Measurements from ENCODE around the gene PNMA1. TPM values are rescaled to one million over a fixed set of nuclear protein-coding genes. Genes with fewer than 3 reads are reported as not detected.
A peak's percentile ranks its signal among the peaks of the same experiment; 100 is the strongest.

PNMA1 gene
- total and polyA plus RNA-seq, 9 of the 15 experiments (the other 6 are each of a cell fraction or from before 2014, with no cell fraction given), result 1.7 to 26.4 (median 8.7) TPM

GRCh38 chr14:73727166-73727565 lies 13.0 kb upstream of the PNMA1 start:
- intact Hi-C loops (cut with micrococcal nuclease), result no loop called here
- H3K9ac ChIP-seq (ENCODE audit: insufficient read depth in 1 of 2, low read depth in 2 of 2, low read length in 2 of 2), result peak overlapping the region in 1 of 2 experiments; percentile 79; a peak in 1 of 4 replicates
- H3K4me3 ChIP-seq, result no peak overlapping the region
- peaks cover 47% of the 10 kb centered on the region for H3K79me2 ChIP-seq (ENCODE audit: control insufficient read depth, insufficient read depth, low read length)
- no peak for DNase-seq (ENCODE audit: extremely low read depth in 1 of 4, low spot score in 3 of 4)
- CTCF ChIA-PET (ENCODE audit: low intra/inter-chr PET ratio), result interaction anchor here (0.6 to 3.3 kb wide), 2 partner anchors 98 to 309 kb away, joined by 4 to 20 read pairs; no protein-coding TSS in a partner anchor
- no peak for ATAC-seq
- peaks cover 2% of the 10 kb centered on the region for H3K9me1 ChIP-seq (ENCODE audit: control insufficient read depth, insufficient read depth, low read length)
- H3K4me1 ChIP-seq (replicated peaks in 1 of 2; ENCODE audit: control insufficient read depth in 2 of 2, insufficient read depth in 2 of 2, low read length in 2 of 2), result peaks cover 41% of the 10 kb centered on the region in 2 experiments
- no peak overlapping the region for H2AFZ ChIP-seq (ENCODE audit: low read depth, low read length)
- FAIRE-seq, result no peak
- H3K27ac ChIP-seq (ENCODE audit: extremely low read depth, low read depth, low read length), result peak overlapping the region; percentile 61; the same call in 2 of the 3 replicates
- H3K9me3 ChIP-seq (replicated peaks; ENCODE audit: control insufficient read depth, insufficient read depth, low read depth, low read length), result no peaks in the 10 kb centered on the region
- TF ChIP-seq POLR2G (IDR thresholded peaks at IDR 0.05; ENCODE audit: low read depth, low read length) (peak; percentile 43), GABPB1 (CRISPR knock-in tag; IDR thresholded peaks at IDR 0.05) (no peak)
- in situ Hi-C loops (cut with MboI), result loop anchor here (5.0 kb wide), 1 partner anchor 100 kb away; no protein-coding TSS in a partner anchor
- POLR2A ChIA-PET, result interaction anchor here (0.6 to 1.5 kb wide), 3 partner anchors 9 to 62 kb away, joined by 3 to 5 read pairs (median 5); no protein-coding TSS in a partner anchor
- H3K36me3 ChIP-seq (ENCODE audit: control insufficient read depth, insufficient read depth, low read length), result peaks cover 97% of the 10 kb centered on the region
- H3K27me3 ChIP-seq (ENCODE audit: control insufficient read depth in 2 of 2, insufficient read depth in 2 of 2, low read length in 2 of 2), result no peaks in the 10 kb centered on the region
- no TSS peak for BruUV-seq (replicated peaks)
- H3K4me2 ChIP-seq (ENCODE audit: insufficient read depth, low read length), result no peak overlapping the region
- no peaks in the 10 kb centered on the region for H4K20me1 ChIP-seq (replicated peaks; ENCODE audit: control insufficient read depth, insufficient read depth, low read length)
- WGBS (ENCODE audit: insufficient coverage, low coverage, missing lambda C conversion rate), result 52% methylated on average over 7 of the region's 7 CpGs

- intact Hi-C loops (cut with micrococcal nuclease), result no loop called here
- no TSS peak for BruUV-seq (replicated peaks)
- CTCF ChIA-PET (ENCODE audit: low intra/inter-chr PET ratio), result interaction anchor here (0.6 kb wide), 1 partner anchor 309 kb away, joined by 4 read pairs; no protein-coding TSS in a partner anchor
- H2AFZ ChIP-seq (ENCODE audit: low read depth, low read length), result peak overlapping the region; percentile 56; the same call in 1 of the 2 replicates
- 19% methylated on average over 11 of the region's 14 CpGs for WGBS (ENCODE audit: insufficient coverage, low coverage, missing lambda C conversion rate)
- POLR2A ChIA-PET, result interaction anchor here (0.6 to 1.5 kb wide), 2 partner anchors 9 to 11 kb away, joined by 3 to 5 read pairs; no protein-coding TSS in a partner anchor
- peaks cover 40% of the 10 kb centered on the region for H3K79me2 ChIP-seq (ENCODE audit: control insufficient read depth, insufficient read depth, low read length)
- H3K9me1 ChIP-seq (ENCODE audit: control insufficient read depth, insufficient read depth, low read length), result peaks cover 2% of the 10 kb centered on the region
- no peaks in the 10 kb centered on the region for H3K9me3 ChIP-seq (replicated peaks; ENCODE audit: control insufficient read depth, insufficient read depth, low read depth, low read length)
- peak overlapping the region; percentile 61 for H3K4me2 ChIP-seq (ENCODE audit: insufficient read depth, low read length)
- no peak overlapping the region for H3K4me3 ChIP-seq
- H3K27me3 ChIP-seq (ENCODE audit: control insufficient read depth in 2 of 2, insufficient read depth in 2 of 2, low read length in 2 of 2), result no peaks in the 10 kb centered on the region
- H3K4me1 ChIP-seq (replicated peaks in 1 of 2; ENCODE audit: control insufficient read depth in 2 of 2, insufficient read depth in 2 of 2, low read length in 2 of 2), result peaks cover 41% of the 10 kb centered on the region in 2 experiments
- peak overlapping the region; percentile 61 for H3K27ac ChIP-seq (ENCODE audit: extremely low read depth, low read depth, low read length)
- in situ Hi-C loops (cut with MboI), result loop anchor here (5.0 kb wide), 1 partner anchor 101 kb away; no protein-coding TSS in a partner anchor
- H3K9ac ChIP-seq (ENCODE audit: insufficient read depth in 1 of 2, low read depth in 2 of 2, low read length in 2 of 2), result peak overlapping the region; percentile 38 to 79; a peak in 3 of 4 replicates
- DNase-seq (ENCODE audit: extremely low read depth in 1 of 4, low spot score in 3 of 4) (peak in 1 of 4 experiments; percentile 33), FAIRE-seq (no peak), ATAC-seq (peak; percentile 16)
- no peaks in the 10 kb centered on the region for H4K20me1 ChIP-seq (replicated peaks; ENCODE audit: control insufficient read depth, insufficient read depth, low read length)
- H3K36me3 ChIP-seq (ENCODE audit: control insufficient read depth, insufficient read depth, low read length), result peaks cover 97% of the 10 kb centered on the region
- no peak for TF ChIP-seq RBM15 (IDR thresholded peaks at IDR 0.05; ENCODE audit: insufficient read depth, low read length)
- 0 out of 2 replicates have a peak, but pooled peaks have one; percentile 29 for TF ChIP-seq SMARCC2 (IDR thresholded peaks at IDR 0.05; ENCODE audit: low read depth)
- TF ChIP-seq HCFC1 (IDR thresholded peaks at IDR 0.05; ENCODE audit: low read depth, low read length), result no peak
- TF ChIP-seq ZFP30 (CRISPR knock-in tag; IDR thresholded peaks at IDR 0.05; ENCODE audit: borderline replicate concordance), result no peak
- TF ChIP-seq PML (IDR thresholded peaks at IDR 0.05; ENCODE audit: low read length), result no peak
- 0 out of 2 replicates have a peak, but pooled peaks have one; percentile 30 for TF ChIP-seq NFRKB (IDR thresholded peaks at IDR 0.05; ENCODE audit: low read depth)
- TF ChIP-seq HDAC2 (IDR thresholded peaks at IDR 0.05), result peak; percentile 64; the same call in 1 of the 2 replicates
- no peak for TF ChIP-seq KDM4B (IDR thresholded peaks at IDR 0.05; ENCODE audit: borderline replicate concordance in 2 of 2, low read depth in 1 of 2)
- TF ChIP-seq, protein P1, sequence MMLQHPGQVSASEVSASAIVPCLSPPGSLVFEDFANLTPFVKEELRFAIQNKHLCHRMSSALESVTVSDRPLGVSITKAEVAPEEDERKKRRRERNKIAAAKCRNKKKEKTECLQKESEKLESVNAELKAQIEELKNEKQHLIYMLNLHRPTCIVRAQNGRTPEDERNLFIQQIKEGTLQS (IDR thresholded peaks at IDR 0.05), result 0 out of 2 replicates have a peak, but pooled peaks have one; percentile 20
- TF ChIP-seq, protein P1 (CRISPR knock-in tag; conservative IDR thresholded peaks at IDR 0.05), result no peak
Measured at GRCh38 chr14:73726025-73726961, 12.1 kb upstream of the PNMA1 start.
